Renal pelvis (tissue), 4 donors: ENCODE measurements around the gene DBNDD2. TPM values are rescaled to one million over a fixed set of nuclear protein-coding genes. Genes with fewer than 3 reads are reported as not detected.

ENCODE experiments used
- DNase-seq: peaks from one replicate; pipeline ENCODE4 v3.0.0-alpha.2; 2013
- polyA plus RNA-seq, 3 donors: library from polyadenylated mRNA; unstranded; fragments of 120-200 nt; gene quantifications; one replicate each; pipeline ENCODE4 v1.2.1, GENCODE V29; 2013; ENCODE audit not compliant: insufficient read length in 3 of 3

The DBNDD2 gene
- polyA plus RNA-seq, 3 donors, result 24.3 to 25.7 (median 24.8) TPM

DNA sequence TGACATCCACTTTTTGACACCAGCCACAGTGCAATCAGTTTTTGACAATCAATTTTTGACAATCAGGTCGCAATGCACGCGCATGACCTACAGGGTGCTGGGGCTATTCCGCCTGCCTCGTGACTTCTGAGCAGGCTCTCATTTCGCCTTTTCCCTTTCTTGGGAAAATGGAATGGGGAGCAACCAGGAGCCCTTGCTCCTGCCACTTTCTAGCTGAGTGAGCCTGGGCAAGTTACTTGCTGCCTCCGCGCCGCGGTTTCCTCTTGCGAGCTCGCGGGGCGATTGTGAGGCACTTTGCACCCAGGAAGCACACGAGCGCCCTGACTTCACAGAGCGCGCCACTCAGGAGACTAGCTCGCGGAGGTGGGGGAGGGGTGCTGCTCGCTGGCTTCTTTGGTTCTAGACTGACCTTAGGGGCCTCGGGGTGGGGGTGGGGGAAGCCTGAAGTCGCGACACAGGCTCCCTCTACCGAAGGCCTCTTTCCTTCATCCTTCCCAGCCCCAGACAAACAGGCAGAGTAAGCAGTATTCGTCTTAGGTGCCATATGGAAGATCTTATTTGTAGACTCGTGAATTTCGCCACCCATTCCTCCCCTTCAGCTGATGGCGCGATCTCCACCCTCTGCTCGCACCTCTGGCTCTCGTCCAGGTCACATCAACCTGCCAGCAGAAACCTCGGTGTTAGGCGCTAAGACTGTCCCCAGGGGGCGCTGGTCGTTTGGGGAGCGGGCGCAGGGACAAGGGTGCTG is 34.6 kb upstream of the DBNDD2 start:
- peak; percentile 82 for DNase-seq

- no peak for DNase-seq
Observed at GRCh38 chr20:45374101-45374467, 34.0 kb upstream of the DBNDD2 start.

DNA sequence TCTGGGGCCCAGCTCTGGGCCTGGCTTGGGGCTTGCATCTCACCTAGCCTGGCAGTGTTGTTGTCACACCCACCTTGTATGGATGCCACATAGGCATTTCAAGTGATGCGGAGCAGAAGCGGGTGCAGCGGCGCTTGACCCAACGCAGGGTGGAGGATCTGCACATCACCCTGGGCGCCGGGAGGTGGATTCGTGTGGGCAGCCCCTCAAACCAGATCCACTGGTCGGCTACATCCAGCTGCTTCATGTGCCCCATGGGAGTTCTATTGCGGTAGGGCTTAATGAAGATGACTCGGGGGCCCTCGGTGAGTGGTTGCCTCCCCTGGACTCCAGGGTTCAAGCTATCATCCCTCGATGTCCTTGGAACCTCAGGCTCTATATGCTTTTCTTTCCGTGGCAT is 33.1 kb upstream of the DBNDD2 start:
- DNase-seq, result no peak

GRCh38 chr20:45377269-45377668 is 30.8 kb upstream of the DBNDD2 start:
- peak; percentile 71 for DNase-seq

- no peak for DNase-seq
Observed at GRCh38 chr20:45378191-45378590, 29.9 kb upstream of the DBNDD2 start, which contains the start of gene TP53TG5. Gene TP53TG5, minus strand, starts transcription at chr20:45378325. Its CDS starts 89 bp downstream, at chr20:45378236.

DNA sequence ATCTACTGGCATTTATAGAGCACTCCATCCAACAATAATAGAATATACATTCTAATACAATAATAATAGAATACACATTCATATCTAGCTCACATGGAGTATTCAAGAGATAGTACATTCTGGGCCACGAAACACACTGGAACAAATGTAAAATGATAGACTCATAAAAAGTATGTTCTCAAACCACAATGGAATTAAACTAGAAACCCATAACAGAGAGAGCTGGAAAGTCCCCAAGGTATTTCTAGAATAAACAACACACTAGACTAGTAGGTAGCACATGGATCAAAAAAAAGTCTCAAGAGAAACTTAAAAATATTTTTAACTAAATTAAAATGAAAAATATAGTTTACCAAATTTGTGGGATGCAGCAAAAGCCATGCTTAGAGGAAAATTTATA is 20.8 kb upstream of the DBNDD2 start:
- DNase-seq, result no peak

DNA sequence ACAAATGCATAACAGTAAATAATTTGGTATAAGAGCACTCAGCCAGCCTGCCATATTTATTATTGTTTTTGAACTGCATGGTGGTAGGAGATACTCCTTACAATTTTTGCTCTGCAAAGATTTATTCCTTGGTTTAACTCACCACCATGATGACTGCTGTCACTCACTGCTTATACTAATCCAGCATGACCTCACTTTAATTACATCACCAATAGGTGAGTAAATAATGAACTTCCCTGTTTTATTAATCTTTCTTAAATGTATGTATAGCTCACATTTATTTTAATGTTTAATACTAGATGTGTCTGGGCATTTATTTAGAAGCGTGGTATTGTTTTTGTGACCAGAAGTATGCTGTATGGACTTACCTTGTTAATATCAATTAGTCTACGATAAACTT is 17.2 kb upstream of the DBNDD2 start:
- no peak for DNase-seq

DNA sequence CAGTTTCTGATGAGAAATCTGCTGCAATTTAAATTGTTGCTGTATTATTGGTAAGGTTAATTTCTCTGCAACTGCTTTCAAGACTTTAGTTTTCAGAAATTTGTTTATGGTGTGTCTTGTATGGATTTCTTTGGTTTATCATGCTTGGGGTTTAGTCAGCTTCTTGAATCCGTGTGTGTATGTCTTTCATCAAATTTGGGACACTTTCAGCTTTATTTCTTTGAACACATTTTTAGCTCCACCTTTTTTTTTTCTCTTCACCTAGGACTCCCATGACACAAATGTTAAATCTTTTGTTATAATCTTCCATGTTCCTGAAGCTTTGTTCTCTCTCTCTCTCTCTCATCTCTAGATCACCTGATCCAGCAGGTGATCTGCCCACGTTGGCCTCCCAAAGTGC is 16.5 kb upstream of the DBNDD2 start:
- DNase-seq, result no peak

GRCh38 chr20:45392733-45393132 is 15.4 kb upstream of the DBNDD2 start:
- no peak for DNase-seq

DNA sequence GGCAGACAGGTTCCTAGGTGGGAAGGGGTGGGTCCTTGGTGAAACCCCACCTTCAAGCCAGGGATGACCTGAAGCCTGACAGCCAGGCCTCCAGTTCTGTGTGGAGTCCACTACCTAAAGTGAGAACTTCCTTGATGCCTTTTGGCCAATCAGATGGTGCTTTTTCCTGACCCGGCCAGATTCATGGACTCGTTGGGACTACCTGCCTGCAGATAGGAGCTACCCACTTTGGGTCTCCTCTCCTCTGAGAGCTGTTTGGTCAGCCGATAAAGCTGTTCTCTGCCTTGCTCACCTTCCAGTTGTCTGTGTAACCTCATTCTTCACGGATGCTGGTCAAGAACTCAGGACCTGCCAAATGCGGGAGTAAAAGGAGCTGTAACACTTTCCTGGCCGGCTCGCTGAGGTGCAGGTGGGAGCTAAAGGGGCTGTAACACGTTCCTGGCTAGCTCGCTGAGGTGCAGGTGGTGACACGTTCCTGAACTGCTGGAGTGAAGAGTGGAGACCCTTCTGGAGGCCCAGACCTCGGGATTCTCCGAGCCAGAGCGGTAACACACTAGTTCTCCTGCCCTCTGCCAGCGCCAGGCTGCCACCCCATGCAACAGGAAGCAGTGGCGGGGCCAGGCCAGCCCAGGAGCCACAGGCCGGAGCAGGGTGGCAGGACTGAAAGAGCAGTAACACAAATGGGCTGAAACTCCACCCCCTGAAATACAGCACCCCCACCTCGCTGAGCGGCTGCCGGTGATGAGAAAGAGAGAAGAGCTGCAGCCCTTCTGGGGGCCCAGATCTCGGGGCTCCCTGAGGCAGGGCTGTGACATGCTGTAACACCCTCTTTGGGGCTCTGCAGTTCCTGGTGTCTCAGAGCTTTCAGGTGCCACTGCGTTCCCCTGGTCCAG is 13.6 kb upstream of the DBNDD2 start:
- DNase-seq, result no peak

DNA sequence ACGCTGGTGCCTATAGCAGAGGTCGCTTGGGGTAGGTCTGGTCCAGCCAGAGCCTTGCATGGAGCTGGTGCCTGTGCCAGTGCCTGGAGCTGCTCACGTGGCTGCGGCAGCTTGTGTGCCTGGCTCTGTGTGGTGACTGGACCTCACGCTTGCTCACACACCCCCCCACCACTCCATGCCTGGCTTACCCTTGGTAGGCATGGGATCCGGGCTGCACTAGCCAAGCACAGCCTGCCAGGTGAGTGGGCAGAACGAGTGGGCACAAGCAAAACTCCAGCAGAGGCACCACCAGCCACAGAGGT is 13.0 kb upstream of the DBNDD2 start:
- no peak for DNase-seq

- no peak for DNase-seq
Observed at GRCh38 chr20:45399018-45399417, 9.1 kb upstream of the DBNDD2 start.

DNA sequence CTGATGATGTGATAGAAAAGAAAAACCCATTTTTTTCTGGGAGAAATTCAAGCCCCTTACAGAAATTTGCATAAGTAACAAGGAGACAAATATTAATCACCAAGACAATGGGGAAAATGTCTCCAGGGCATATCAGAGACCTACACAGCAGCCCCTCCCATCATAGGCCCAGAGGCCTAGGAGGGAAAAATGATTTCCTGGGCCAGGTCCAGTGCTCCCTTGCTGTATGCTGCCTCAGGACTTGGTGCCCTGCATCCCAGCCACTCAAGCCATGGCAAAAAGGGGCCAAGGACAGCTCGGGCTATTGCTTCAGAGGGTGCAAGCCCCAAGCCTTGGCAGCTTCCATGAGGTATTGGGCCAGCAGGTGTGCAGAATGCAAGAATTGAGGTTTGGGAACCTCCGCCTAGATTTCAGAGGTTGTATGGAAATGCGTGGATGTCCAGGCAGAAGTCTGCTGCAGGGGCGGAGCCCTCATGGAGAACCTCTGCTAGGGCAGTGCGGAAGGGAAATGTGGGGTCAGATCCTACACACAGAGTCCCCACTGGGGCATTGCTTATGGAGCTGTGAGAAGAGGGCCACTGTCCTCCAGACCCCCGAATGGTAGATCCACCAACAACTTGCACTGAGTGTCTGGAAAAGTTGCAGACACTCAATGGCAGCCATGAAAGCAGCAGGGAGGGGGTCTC is 7.6 kb upstream of the DBNDD2 start:
- DNase-seq, result no peak

DNA sequence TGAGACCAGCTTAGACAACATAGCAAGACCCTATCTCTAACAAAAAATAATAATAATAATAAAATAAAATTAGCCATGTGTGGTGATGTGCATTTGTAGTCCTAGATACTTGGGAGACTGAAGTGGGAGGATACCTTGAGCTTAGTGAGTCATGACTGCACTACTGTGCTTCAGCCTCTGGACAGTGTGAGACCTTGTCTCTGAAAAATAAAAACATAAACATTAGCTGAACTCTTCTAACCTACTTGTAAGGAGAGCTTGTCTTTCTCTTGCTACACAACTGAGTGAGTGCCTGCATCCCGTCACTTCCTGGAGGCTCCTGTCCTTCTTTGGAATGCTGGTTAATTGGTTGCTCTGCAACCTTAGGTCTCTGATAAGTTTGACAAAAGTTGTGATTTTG is 5.1 kb upstream of the DBNDD2 start:
- no peak for DNase-seq

DNA sequence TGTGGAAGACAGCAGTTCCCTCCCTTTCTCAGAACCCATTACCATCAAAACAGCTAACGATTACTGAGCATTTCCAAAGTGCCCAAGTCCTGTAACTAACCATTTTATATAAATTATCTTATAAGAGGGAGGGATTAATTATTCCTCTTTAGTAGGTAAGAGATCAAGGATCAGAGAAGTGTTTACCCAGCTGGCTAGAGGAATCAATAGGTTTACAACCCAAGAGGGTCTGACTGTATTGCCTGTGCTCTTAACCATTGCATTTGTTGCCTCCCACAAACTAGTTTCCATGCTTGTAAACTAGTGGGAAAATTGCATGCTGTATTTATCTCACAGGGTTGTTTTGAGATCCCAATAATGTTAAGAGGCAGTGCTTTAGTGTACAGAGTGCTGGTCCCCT is 3.7 kb upstream of the DBNDD2 start:
- DNase-seq, result no peak

GRCh38 chr20:45405571-45406259 is 2.4 kb upstream of the DBNDD2 start:
- DNase-seq, result peak; percentile 23

- peak; percentile 28 for DNase-seq
Observed at GRCh38 chr20:45406260-45407066, 1.6 kb upstream of the DBNDD2 start.

DNA sequence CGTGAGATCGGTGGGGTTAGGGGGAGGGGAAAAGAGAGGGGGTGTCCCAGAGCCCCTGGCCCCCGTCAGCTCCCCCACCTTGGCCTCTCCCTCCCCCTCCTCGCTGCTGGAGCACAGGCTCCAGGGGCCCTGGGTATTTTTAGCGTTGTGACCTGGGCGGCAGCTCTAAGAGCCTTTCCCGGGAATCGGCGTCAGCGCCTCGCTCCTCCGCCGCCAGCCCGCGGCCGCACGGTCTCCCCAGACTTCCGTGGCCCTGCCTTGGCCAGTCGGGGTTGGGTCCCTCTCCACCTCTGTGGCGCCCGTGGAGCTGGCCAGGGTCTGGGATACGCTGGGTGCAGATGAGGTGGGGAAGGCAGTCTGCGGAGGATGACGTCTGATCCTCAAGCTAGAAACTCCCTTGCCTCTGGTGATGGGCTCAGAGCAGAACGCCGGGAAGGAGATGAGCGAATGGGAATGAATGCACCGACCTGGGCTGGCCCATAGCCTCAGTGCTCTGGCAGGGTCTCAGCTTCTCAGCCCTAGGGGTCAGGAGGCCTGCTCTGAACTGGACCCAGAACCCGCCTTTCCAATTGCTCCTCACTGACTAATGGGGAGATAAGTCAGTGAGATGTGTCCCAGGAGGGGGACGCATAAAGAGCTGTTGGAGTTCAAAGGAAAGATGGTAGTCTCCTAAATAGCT is 883 bp upstream of the DBNDD2 start:
- peak; percentile 28 for DNase-seq

DNA sequence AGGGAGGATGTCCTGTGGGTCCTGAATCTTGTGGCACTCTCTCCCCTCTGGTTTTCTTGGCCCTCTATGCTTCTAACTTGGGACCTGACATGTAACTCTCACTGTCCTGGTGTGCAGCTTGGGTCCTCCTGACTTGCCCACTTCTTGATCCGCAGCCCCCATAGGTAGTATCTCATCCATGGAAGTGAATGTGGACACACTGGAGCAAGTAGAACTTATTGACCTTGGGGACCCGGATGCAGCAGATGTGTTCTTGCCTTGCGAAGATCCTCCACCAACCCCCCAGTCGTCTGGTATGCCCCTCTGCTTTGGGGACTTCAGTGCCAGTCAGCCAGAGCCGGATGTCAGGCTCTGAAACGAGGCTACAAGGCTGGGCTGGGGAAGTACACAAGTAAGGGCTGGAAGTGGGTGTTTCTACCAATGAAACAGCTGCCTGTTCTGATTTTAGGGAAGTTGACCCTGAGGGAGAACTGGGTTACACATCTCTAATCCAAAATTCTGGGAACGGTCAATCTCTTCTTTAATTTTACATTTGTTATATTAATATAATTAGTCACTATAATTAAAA is 641 bp downstream of the DBNDD2 start:
- no peak for DNase-seq

- no peak for DNase-seq
Observed at GRCh38 chr20:45409521-45410272, 1.6 kb downstream of the DBNDD2 start.
